ENCODE results near the gene CDC20B.
"Not testable (repeated sequence)": the region's sequence is repeated elsewhere in the genome, so short reads cannot be mapped to it uniquely, and the experiment has no call there.

CDC20B gene

DNA sequence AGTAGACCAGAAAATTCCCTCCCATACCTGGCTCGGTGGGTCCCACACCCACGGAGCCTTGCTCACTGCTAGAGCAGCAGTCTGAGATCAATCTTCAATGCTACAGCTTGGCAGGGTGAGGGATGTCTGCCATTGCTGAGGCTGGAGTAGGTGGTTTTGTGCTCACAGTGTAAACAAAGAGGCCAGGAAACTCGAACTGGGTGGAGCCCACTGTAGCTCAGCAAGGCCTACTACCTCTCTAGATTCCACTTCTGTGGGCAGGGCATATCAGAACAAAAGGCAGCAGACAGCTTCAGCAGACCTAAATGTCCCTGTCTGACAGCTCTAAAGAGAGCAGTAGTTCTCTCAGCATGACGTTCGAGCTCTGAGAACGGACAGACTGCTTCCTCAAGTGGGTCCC is 76.1 kb downstream of the CDC20B start:
- H2BK15ac ChIP-seq (replicated peaks; ENCODE audit: low read depth): no peak overlapping the region
- no peak overlapping the region for H3K4me2 ChIP-seq (ENCODE audit: low read length)
- H3K4ac ChIP-seq (ENCODE audit: low read depth, low read length): no peak overlapping the region
- peak overlapping the region; percentile 87 for H4K5ac ChIP-seq (ENCODE audit: low read length)
- no peak overlapping the region for H2BK5ac ChIP-seq (ENCODE audit: low read length)
- H3K27ac ChIP-seq (ENCODE audit: low read depth, low read length): no peak overlapping the region
- no peak overlapping the region for H2BK120ac ChIP-seq (ENCODE audit: low read depth, low read length)
- H3K4me3 ChIP-seq (ENCODE audit: low read length): no peak overlapping the region
- H2AK5ac ChIP-seq (ENCODE audit: low read length): no peak overlapping the region
- H3K79me2 ChIP-seq (ENCODE audit: control insufficient read depth, insufficient read depth, low read length): no peaks in the 10 kb centered on the region
- DNase-seq: no peak
- no peak overlapping the region for H4K8ac ChIP-seq (ENCODE audit: low read depth, low read length)
- no peaks in the 10 kb centered on the region for H3K4me1 ChIP-seq (ENCODE audit: control insufficient read depth, low read depth, low read length)
- no peak overlapping the region for H3K18ac ChIP-seq (ENCODE audit: low read length)
- H3K79me1 ChIP-seq (ENCODE audit: low read length): no peaks in the 10 kb centered on the region
- H3K36me3 ChIP-seq (ENCODE audit: control insufficient read depth, insufficient read depth, low read length): no peaks in the 10 kb centered on the region
- peak overlapping the region; percentile 34 for H3K56ac ChIP-seq (ENCODE audit: low read length)
- H3K9ac ChIP-seq (ENCODE audit: low read length): no peak overlapping the region
- no peak overlapping the region for H3K23ac ChIP-seq (ENCODE audit: low read length)
- no peaks in the 10 kb centered on the region for H3K27me3 ChIP-seq (ENCODE audit: insufficient read depth, low read length, poor library complexity)
- no CpG with 5 or more reads among the region's 6 CpGs for WGBS (ENCODE audit: extremely low coverage, insufficient coverage, low lambda C conversion rate)

DNA sequence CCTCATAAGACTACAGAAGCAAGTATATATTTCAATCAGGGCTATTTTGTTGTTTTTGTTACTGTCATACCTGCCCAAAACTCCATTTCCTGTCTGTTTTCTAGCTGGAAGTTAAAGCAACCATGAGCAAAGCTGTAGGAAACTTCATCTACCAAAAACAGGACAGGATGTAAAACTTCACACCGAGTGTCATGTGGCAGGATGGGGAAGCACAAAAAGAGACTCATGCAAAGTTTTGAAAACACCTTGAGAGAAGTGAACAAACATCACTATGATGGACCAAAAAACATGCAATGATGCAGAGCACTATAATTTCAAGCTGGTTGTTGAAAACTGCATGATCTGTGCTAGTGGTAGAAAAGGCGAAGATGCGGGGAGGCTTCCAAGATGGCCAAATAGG is 76.8 kb downstream of the CDC20B start:
- no peaks in the 10 kb centered on the region for H3K27me3 ChIP-seq (ENCODE audit: insufficient read depth, low read length, poor library complexity)
- no peak overlapping the region for H4K5ac ChIP-seq (ENCODE audit: low read length)
- H3K27ac ChIP-seq (ENCODE audit: low read depth, low read length): no peak overlapping the region
- DNase-seq: no peak
- H2BK15ac ChIP-seq (replicated peaks; ENCODE audit: low read depth): no peak overlapping the region
- no CpG with 5 or more reads among the region's 3 CpGs for WGBS (ENCODE audit: extremely low coverage, insufficient coverage, low lambda C conversion rate)
- no peak overlapping the region for H2BK5ac ChIP-seq (ENCODE audit: low read length)
- H3K79me1 ChIP-seq (ENCODE audit: low read length): no peaks in the 10 kb centered on the region
- no peaks in the 10 kb centered on the region for H3K4me1 ChIP-seq (ENCODE audit: control insufficient read depth, low read depth, low read length)
- H3K23ac ChIP-seq (ENCODE audit: low read length): no peak overlapping the region
- H3K79me2 ChIP-seq (ENCODE audit: control insufficient read depth, insufficient read depth, low read length): no peaks in the 10 kb centered on the region
- no peaks in the 10 kb centered on the region for H3K36me3 ChIP-seq (ENCODE audit: control insufficient read depth, insufficient read depth, low read length)
- H4K8ac ChIP-seq (ENCODE audit: low read depth, low read length): no peak overlapping the region
- H3K18ac ChIP-seq (ENCODE audit: low read length): no peak overlapping the region
- H2BK120ac ChIP-seq (ENCODE audit: low read depth, low read length): no peak overlapping the region
- H3K9ac ChIP-seq (ENCODE audit: low read length): no peak overlapping the region
- no peak overlapping the region for H3K4ac ChIP-seq (ENCODE audit: low read depth, low read length)
- H3K4me2 ChIP-seq (ENCODE audit: low read length): no peak overlapping the region
- H2AK5ac ChIP-seq (ENCODE audit: low read length): no peak overlapping the region
- H3K4me3 ChIP-seq (ENCODE audit: low read length): no peak overlapping the region
- no peak overlapping the region for H3K56ac ChIP-seq (ENCODE audit: low read length)

- not testable (repeated sequence) for H3K27me3 ChIP-seq (ENCODE audit: insufficient read depth, low read length, poor library complexity); H2BK15ac ChIP-seq (replicated peaks; ENCODE audit: low read depth); H2BK5ac ChIP-seq (ENCODE audit: low read length); H3K4me3 ChIP-seq (ENCODE audit: low read length); H3K79me2 ChIP-seq (ENCODE audit: control insufficient read depth, insufficient read depth, low read length); H3K56ac ChIP-seq (ENCODE audit: low read length); H3K9ac ChIP-seq (ENCODE audit: low read length); H2BK120ac ChIP-seq (ENCODE audit: low read depth, low read length); H3K23ac ChIP-seq (ENCODE audit: low read length); H3K27ac ChIP-seq (ENCODE audit: low read depth, low read length); H3K4me2 ChIP-seq (ENCODE audit: low read length); H3K36me3 ChIP-seq (ENCODE audit: control insufficient read depth, insufficient read depth, low read length); H3K4me1 ChIP-seq (ENCODE audit: control insufficient read depth, low read depth, low read length); H3K18ac ChIP-seq (ENCODE audit: low read length); H3K79me1 ChIP-seq (ENCODE audit: low read length); H2AK5ac ChIP-seq (ENCODE audit: low read length); H4K5ac ChIP-seq (ENCODE audit: low read length); H4K8ac ChIP-seq (ENCODE audit: low read depth, low read length); H3K4ac ChIP-seq (ENCODE audit: low read depth, low read length); DNase-seq
- no CpG with 5 or more reads among the region's 6 CpGs for WGBS (ENCODE audit: extremely low coverage, insufficient coverage, low lambda C conversion rate)
Measured at GRCh38 chr5:55091011-55091410, 82.0 kb downstream of the CDC20B start.

DNA sequence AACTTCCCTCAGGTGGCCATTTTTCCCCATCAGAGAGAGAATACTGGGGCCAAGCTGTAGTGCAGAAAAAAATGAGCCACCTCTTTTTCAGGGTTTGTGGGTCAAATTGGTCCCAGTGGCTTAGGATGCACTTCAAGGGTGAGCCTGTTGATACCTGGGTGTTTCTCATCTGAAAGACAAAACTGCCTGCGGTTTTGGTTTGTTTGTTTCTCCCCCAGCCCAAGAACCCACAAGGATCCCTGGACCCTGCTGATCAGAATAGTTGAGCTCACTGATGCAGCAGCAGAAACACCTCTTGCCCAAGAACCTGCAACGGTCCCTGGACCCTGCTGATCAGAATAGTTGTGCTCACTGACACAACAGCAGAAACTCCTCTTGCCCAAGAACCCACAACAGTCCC is 83.7 kb downstream of the CDC20B start:
- DNase-seq; H3K79me1 ChIP-seq (ENCODE audit: low read length); H2BK15ac ChIP-seq (replicated peaks; ENCODE audit: low read depth); H3K18ac ChIP-seq (ENCODE audit: low read length); H3K4me1 ChIP-seq (ENCODE audit: control insufficient read depth, low read depth, low read length); H3K27ac ChIP-seq (ENCODE audit: low read depth, low read length); H3K36me3 ChIP-seq (ENCODE audit: control insufficient read depth, insufficient read depth, low read length); H2BK120ac ChIP-seq (ENCODE audit: low read depth, low read length); H3K56ac ChIP-seq (ENCODE audit: low read length); H4K5ac ChIP-seq (ENCODE audit: low read length); H3K79me2 ChIP-seq (ENCODE audit: control insufficient read depth, insufficient read depth, low read length); H4K8ac ChIP-seq (ENCODE audit: low read depth, low read length); H3K9ac ChIP-seq (ENCODE audit: low read length); H3K4ac ChIP-seq (ENCODE audit: low read depth, low read length); H2BK5ac ChIP-seq (ENCODE audit: low read length); H3K4me3 ChIP-seq (ENCODE audit: low read length); H3K27me3 ChIP-seq (ENCODE audit: insufficient read depth, low read length, poor library complexity); H3K23ac ChIP-seq (ENCODE audit: low read length); H3K4me2 ChIP-seq (ENCODE audit: low read length); H2AK5ac ChIP-seq (ENCODE audit: low read length): not testable (repeated sequence)
- no CpG with 5 or more reads among the region's 2 CpGs for WGBS (ENCODE audit: extremely low coverage, insufficient coverage, low lambda C conversion rate)

DNA sequence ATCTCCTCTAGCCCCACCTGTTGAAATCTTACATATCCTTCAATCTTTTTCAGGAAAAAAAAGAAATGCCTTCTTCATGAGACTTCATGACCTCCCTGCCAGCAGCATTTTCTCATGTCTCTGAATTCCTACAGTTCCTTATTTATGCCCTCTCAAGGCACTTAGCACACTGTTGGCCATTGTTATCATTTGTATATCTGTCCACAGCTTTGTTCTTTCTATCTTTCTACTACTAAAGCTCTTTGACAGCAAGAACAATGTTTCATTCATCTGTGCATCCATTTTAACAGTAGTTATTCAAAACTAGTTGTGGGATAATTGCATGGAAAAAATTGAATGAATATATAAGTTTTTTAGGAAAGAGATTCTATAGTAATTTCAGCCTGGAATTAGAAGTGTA is 91.4 kb downstream of the CDC20B start:
- H3K27ac ChIP-seq (ENCODE audit: low read depth, low read length): no peak overlapping the region
- no peaks in the 10 kb centered on the region for H3K36me3 ChIP-seq (ENCODE audit: control insufficient read depth, insufficient read depth, low read length)
- no peak overlapping the region for H2BK5ac ChIP-seq (ENCODE audit: low read length)
- H3K4ac ChIP-seq (ENCODE audit: low read depth, low read length): no peak overlapping the region
- no peak overlapping the region for H4K5ac ChIP-seq (ENCODE audit: low read length)
- H3K79me2 ChIP-seq (ENCODE audit: control insufficient read depth, insufficient read depth, low read length): no peaks in the 10 kb centered on the region
- no peaks in the 10 kb centered on the region for H3K79me1 ChIP-seq (ENCODE audit: low read length)
- no peak overlapping the region for H3K23ac ChIP-seq (ENCODE audit: low read length)
- H3K4me1 ChIP-seq (ENCODE audit: control insufficient read depth, low read depth, low read length): no peaks in the 10 kb centered on the region
- H2AK5ac ChIP-seq (ENCODE audit: low read length): no peak overlapping the region
- H3K56ac ChIP-seq (ENCODE audit: low read length): no peak overlapping the region
- H3K27me3 ChIP-seq (ENCODE audit: insufficient read depth, low read length, poor library complexity): no peaks in the 10 kb centered on the region
- H3K18ac ChIP-seq (ENCODE audit: low read length): no peak overlapping the region
- H2BK120ac ChIP-seq (ENCODE audit: low read depth, low read length): no peak overlapping the region
- no peak overlapping the region for H2BK15ac ChIP-seq (replicated peaks; ENCODE audit: low read depth)
- H3K4me3 ChIP-seq (ENCODE audit: low read length): no peak overlapping the region
- H3K4me2 ChIP-seq (ENCODE audit: low read length): no peak overlapping the region
- no peak for DNase-seq
- no peak overlapping the region for H3K9ac ChIP-seq (ENCODE audit: low read length)
- no peak overlapping the region for H4K8ac ChIP-seq (ENCODE audit: low read depth, low read length)

DNA sequence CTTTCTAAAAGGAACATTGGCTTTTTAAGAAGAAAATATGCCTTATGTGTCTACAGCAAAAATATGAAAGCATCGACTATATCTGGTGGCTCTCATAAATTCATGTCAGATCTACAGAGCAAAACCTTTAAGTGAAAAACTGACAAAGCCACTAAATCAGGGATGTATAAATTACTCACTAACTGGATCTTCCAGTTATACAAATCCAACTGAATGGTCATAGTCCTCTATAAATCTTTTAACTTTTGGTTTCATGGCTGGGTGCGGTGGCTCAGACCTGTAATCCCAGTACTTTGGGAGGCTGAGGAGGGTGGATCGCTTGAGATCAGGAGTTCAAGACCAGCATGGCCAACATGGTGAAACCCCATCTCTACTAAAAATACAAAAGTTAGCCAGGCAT is 99.8 kb downstream of the CDC20B start:
- Histone ChIP-seq H2BK120ac (ENCODE audit: low read depth, low read length) (no peak overlapping the region), H3K79me1 (ENCODE audit: low read length) (no peaks in the 10 kb centered on the region), H3K36me3 (ENCODE audit: control insufficient read depth, insufficient read depth, low read length) (no peaks in the 10 kb centered on the region), H3K4me1 (ENCODE audit: control insufficient read depth, low read depth, low read length) (no peaks in the 10 kb centered on the region), H3K4ac (ENCODE audit: low read depth, low read length) (no peak overlapping the region), H3K23ac (ENCODE audit: low read length) (no peak overlapping the region), H3K27ac (ENCODE audit: low read depth, low read length) (no peak overlapping the region), H3K27me3 (ENCODE audit: insufficient read depth, low read length, poor library complexity) (no peaks in the 10 kb centered on the region), H2AK5ac (ENCODE audit: low read length) (no peak overlapping the region), H3K9ac (ENCODE audit: low read length) (no peak overlapping the region), H3K56ac (ENCODE audit: low read length) (no peak overlapping the region), H4K8ac (ENCODE audit: low read depth, low read length) (no peak overlapping the region), H4K5ac (ENCODE audit: low read length) (no peak overlapping the region), H2BK15ac (replicated peaks; ENCODE audit: low read depth) (no peak overlapping the region), H3K18ac (ENCODE audit: low read length) (no peak overlapping the region), H2BK5ac (ENCODE audit: low read length) (no peak overlapping the region), H3K79me2 (ENCODE audit: control insufficient read depth, insufficient read depth, low read length) (no peaks in the 10 kb centered on the region), H3K4me3 (ENCODE audit: low read length) (no peak overlapping the region), H3K4me2 (ENCODE audit: low read length) (no peak overlapping the region)
- DNase-seq: no peak
- no CpG with 5 or more reads among the region's 3 CpGs for WGBS (ENCODE audit: extremely low coverage, insufficient coverage, low lambda C conversion rate)
